Thyroid gland (tissue), 4 donors: ENCODE measurements around the gene THBS1.

ENCODE experiments used
- CTCF ChIP-seq, 6 experiments: fragments of 200-600 bp in 3 of 6; fragments of 450-650 bp in 3 of 6; sonication (generic) in 3 of 6; IDR thresholded peaks; one replicate each; pipeline ENCODE4 v1.5.1; 2016 to 2019; ENCODE audit warnings: antibody characterized with exemption in 6 of 6, mild to moderate bottlenecking in 2 of 6, inconsistent platforms in 1 of 6, moderate library complexity in 1 of 6
- POLR2A ChIP-seq, 2 donors: fragments of 450-650 bp; IDR thresholded peaks; one replicate each; pipeline ENCODE4 v1.6.1; 2017; ENCODE audit warnings: antibody characterized with exemption in 2 of 2, mild to moderate bottlenecking in 2 of 2, moderate library complexity in 1 of 2

GRCh38 chr15:39616731-39617455 is 36.0 kb downstream of the THBS1 start:
- TF ChIP-seq CTCF (IDR thresholded peaks at IDR 0.05) (no peak), POLR2A (IDR thresholded peaks at IDR 0.05) (no peak)
